Endothelial cell of umbilical vein (primary cell): ENCODE data around the gene HCST. TPM values are rescaled to one million over a fixed set of nuclear protein-coding genes. Genes with fewer than 3 reads are reported as not detected.

Experiments
- BruUV-seq: library from RNA; stranded (reverse); fragments of 400-500 nt; replicated peaks from 2 replicates; lab custom pipeline; 2021; lab: Mats Ljungman, UMichigan
- CTCF ChIA-PET: fragments of 300-600, 350-600 bp; sonication (Branson Sonifier 250); formaldehyde crosslinking; loops from one replicate; lab custom pipeline; 2021; ENCODE audit warnings: antibody characterized with exemption, inconsistent platforms; lab: Charles Lee
- POLR2A ChIA-PET: fragments of 300-600, 350-600 bp; sonication (Branson Sonifier 250); formaldehyde crosslinking; loops from one replicate; lab custom pipeline; 2021; ENCODE audit warnings: antibody characterized with exemption, inconsistent platforms; lab: Charles Lee
- DNase-seq: peaks from one replicate; pipeline ENCODE4 v3.0.0-alpha.2; 2011; ENCODE audit warnings: low read depth, low spot score
- FAIRE-seq: peaks from 2 replicates; lab custom pipeline; 2011; peaks lifted over from hg19 to GRCh38; lab: Jason Lieb, UNC
- H2AFZ ChIP-seq: 2 replicates; pipeline ENCODE4 v1.6.0; 2012; ENCODE audit warnings: low read depth, low read length, control low read depth, inconsistent platforms
- H3K27ac ChIP-seq: 2 replicates; pipeline ENCODE4 v1.5.1; 2011; ENCODE audit warnings: low read depth, mild to moderate bottlenecking, control low read depth, low read length, moderate library complexity; ENCODE audit not compliant: insufficient read depth
- H3K27me3 ChIP-seq, 2 experiments: 2 replicates each; pipeline versions ENCODE4 v1.6.0 to v1.6.1; 2011; ENCODE audit warnings: low read length in 2 of 2, mixed read lengths in 1 of 2; ENCODE audit not compliant: control insufficient read depth in 2 of 2, insufficient read depth in 2 of 2
- H3K36me3 ChIP-seq, 2 experiments: 2 replicates in 1 of 2; 3 replicates in 1 of 2; pipeline ENCODE4 v1.5.1; 2011; ENCODE audit warnings: low read length in 2 of 2, mild to moderate bottlenecking in 1 of 2, moderate library complexity in 1 of 2; ENCODE audit not compliant: control insufficient read depth in 2 of 2, insufficient read depth in 2 of 2; ENCODE audit errors: extremely low read depth in 1 of 2
- H3K4me1 ChIP-seq: 3 replicates; pipeline ENCODE4 v1.5.1; 2011; ENCODE audit warnings: mild to moderate bottlenecking, low read length; ENCODE audit not compliant: control insufficient read depth, insufficient read depth; ENCODE audit errors: extremely low read depth
- H3K4me2 ChIP-seq: 2 replicates; pipeline ENCODE4 v1.6.1; 2011; ENCODE audit warnings: low read length, control low read depth, mixed read lengths; ENCODE audit not compliant: insufficient read depth
- H3K4me3 ChIP-seq, 3 experiments: fragments of 200-600 bp in 1 of 3; sonication (generic), shearing (Covaris generic) in 1 of 3; replicated peaks in 1 of 3; 2 replicates each; pipeline ENCODE4 v1.5.1; 2011 to 2016; ENCODE audit warnings: control low read depth in 3 of 3, low read length in 3 of 3, mild to moderate bottlenecking in 2 of 3, inconsistent platforms in 1 of 3, low read depth in 1 of 3, moderate library complexity in 1 of 3; ENCODE audit not compliant: insufficient read depth in 1 of 3
- H3K79me2 ChIP-seq: 2 replicates; pipeline ENCODE4 v1.6.0; 2012; ENCODE audit warnings: low read length, inconsistent platforms; ENCODE audit not compliant: control insufficient read depth, insufficient read depth
- H3K9ac ChIP-seq: replicated peaks from 2 replicates; pipeline ENCODE3; 2011; ENCODE audit warnings: low read length, control low read depth; ENCODE audit not compliant: insufficient read depth; ENCODE audit errors: extremely low read depth
- H3K9me1 ChIP-seq: replicated peaks from 3 replicates; pipeline ENCODE4 v1.6.0; 2011; ENCODE audit warnings: mild to moderate bottlenecking, low read length; ENCODE audit not compliant: control insufficient read depth, insufficient read depth; ENCODE audit errors: extremely low read depth
- H3K9me3 ChIP-seq: replicated peaks from 2 replicates; pipeline ENCODE4 v1.5.1; 2012; ENCODE audit warnings: low read length, inconsistent platforms; ENCODE audit not compliant: control insufficient read depth, insufficient read depth
- H4K20me1 ChIP-seq: replicated peaks from 2 replicates; pipeline ENCODE3; 2011; ENCODE audit warnings: mild to moderate bottlenecking, low read length; ENCODE audit not compliant: control insufficient read depth, insufficient read depth; ENCODE audit errors: extremely low read depth
- CTCF ChIP-seq, 2 donors: IDR thresholded peaks; 1 replicate in 1 of 2; 2 replicates in 1 of 2; pipeline ENCODE4 v1.5.1; 2011; ENCODE audit warnings: low read length in 2 of 2, mild to moderate bottlenecking in 2 of 2, moderate library complexity in 2 of 2, control low read depth in 1 of 2, inconsistent platforms in 1 of 2, low read depth in 1 of 2; ENCODE audit not compliant: insufficient read depth in 1 of 2; ENCODE audit errors: extremely low read depth in 1 of 2
- EZH2 ChIP-seq: IDR thresholded peaks from 2 replicates; pipeline ENCODE4 v1.6.1; 2012; ENCODE audit warnings: borderline replicate concordance, low read depth, mild to moderate bottlenecking, moderate library complexity, low read length, inconsistent platforms; ENCODE audit not compliant: severe bottlenecking
- FOS ChIP-seq: IDR thresholded peaks from 2 replicates; pipeline ENCODE4 v1.6.1; 2011; ENCODE audit warnings: mild to moderate bottlenecking, low read length, moderate library complexity, borderline replicate concordance; ENCODE audit not compliant: insufficient read depth
- GATA2 ChIP-seq: IDR thresholded peaks from 2 replicates; pipeline ENCODE4 v1.7.0; 2011; ENCODE audit warnings: low read depth, mild to moderate bottlenecking, moderate library complexity, mixed read lengths, low read length; ENCODE audit not compliant: insufficient read length, insufficient read depth
- JUN ChIP-seq: IDR thresholded peaks from 2 replicates; pipeline ENCODE4 v1.6.1; 2011; ENCODE audit warnings: borderline replicate concordance, low read depth; ENCODE audit not compliant: insufficient read length, insufficient read depth
- MYC ChIP-seq: IDR thresholded peaks from one replicate; pipeline ENCODE4 v1.6.1; 2011; ENCODE audit warnings: mild to moderate bottlenecking, low read depth, low read length
- POLR2A ChIP-seq: IDR thresholded peaks from 2 replicates; pipeline ENCODE4 v1.6.1; 2012; ENCODE audit warnings: low read depth, mild to moderate bottlenecking, control low read depth, low read length
- POLR2AphosphoS5 ChIP-seq: IDR thresholded peaks from 2 replicates; pipeline ENCODE4 v1.6.1; 2012; ENCODE audit warnings: low read depth, mild to moderate bottlenecking, control low read depth, low read length, moderate library complexity; ENCODE audit not compliant: insufficient read depth
- dilution Hi-C: fragments of 300-500 bp; cut with MboI; formaldehyde crosslinking; loops from one replicate; pipeline ENCODE4 v1.15.0; 2019; ENCODE audit warnings: low sequenced_read_pairs; ENCODE audit not compliant: extremely low pct_ligation_motif_present
- intact Hi-C: fragments of 100-400 bp; cut with micrococcal nuclease; formaldehyde crosslinking; loops from one replicate; pipeline ENCODE4 v1.10.0; 2022
- polyA plus RNA-seq, 4 experiments: library from polyadenylated mRNA; depleted of rRNA in 3 of 4; stranded (reverse) in 3 of 4; unstranded in 1 of 4; fragments of >200 nt; gene quantifications; 2 replicates each; pipeline versions ENCODE4 v1.2.1 to v1.2.3, GENCODE V29; 2011 to 2012; ENCODE audit warnings: missing spikeins in 1 of 4
- total RNA-seq: library from RNA; stranded (reverse); gene quantifications from 2 replicates; pipeline ENCODE4 v1.2.3, GENCODE V29; 2021
- TF ChIP-seq, protein P1 (sequence below): IDR thresholded peaks from 2 replicates; pipeline ENCODE4 v1.6.1; 2011; ENCODE audit not compliant: insufficient read depth, insufficient read length

HCST gene
- total and polyA plus RNA-seq, 2 donors (not counting 3 experiments of a cell fraction or from before 2014, with no cell fraction given) = not detected

- no peaks in the 10 kb centered on the region for H3K79me2 ChIP-seq
- no peaks in the 10 kb centered on the region for H3K27me3 ChIP-seq
- DNase-seq (no peak), FAIRE-seq (no peak)
- no peaks in the 10 kb centered on the region for H3K4me1 ChIP-seq
- H3K4me2 ChIP-seq = no peak overlapping the region
- dilution Hi-C loops (no loop called here), intact Hi-C loops (no loop called here)
- no peaks in the 10 kb centered on the region for H3K36me3 ChIP-seq
- H3K9me1 ChIP-seq = no peaks in the 10 kb centered on the region
- no peak overlapping the region for H3K9ac ChIP-seq
- H3K27ac ChIP-seq = no peak overlapping the region
- no peak for TF ChIP-seq JUN
- no peak for TF ChIP-seq EZH2
- TF ChIP-seq POLR2AphosphoS5 = no peak
- TF ChIP-seq POLR2A = no peak
- TF ChIP-seq GATA2 = no peak
- no peak for TF ChIP-seq CTCF (IDR thresholded peaks at IDR 0.05; ENCODE audit: extremely low read depth in 1 of 2, insufficient read depth in 1 of 2, low read depth in 1 of 2, low read length in 2 of 2)
- H3K9me3 ChIP-seq = no peaks in the 10 kb centered on the region
- H3K4me3 ChIP-seq = no peak overlapping the region
- no TSS peak for BruUV-seq
- ChIA-PET POLR2A (no interaction called here), CTCF (no interaction called here)
- no peak overlapping the region for H2AFZ ChIP-seq
- no peaks in the 10 kb centered on the region for H4K20me1 ChIP-seq
These were observed 11.3 kb downstream of the HCST start for GRCh38 chr19:35913589-35913988.

DNA sequence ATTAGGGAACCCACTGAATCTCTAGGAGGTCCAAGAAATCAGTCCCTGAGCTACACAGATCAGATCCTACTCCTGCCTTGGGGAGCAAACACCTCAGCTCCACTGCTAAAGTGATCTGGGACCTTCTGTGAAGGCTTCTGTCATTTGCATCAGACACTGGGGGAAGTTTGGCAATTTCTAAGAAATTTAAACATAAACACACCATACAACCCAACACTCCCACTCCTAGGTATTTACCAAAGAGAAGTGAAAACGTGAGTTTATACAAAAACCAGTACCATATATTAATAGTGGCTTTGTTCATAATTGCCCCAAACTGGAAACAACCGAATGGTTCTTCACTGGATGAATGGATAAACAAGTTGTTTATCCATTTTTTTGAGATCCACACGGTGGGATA lies 13.1 kb downstream of the HCST start:
- no peaks in the 10 kb centered on the region for H4K20me1 ChIP-seq
- H3K9me3 ChIP-seq = no peaks in the 10 kb centered on the region
- POLR2A ChIA-PET = no interaction called here
- no peak overlapping the region for H3K4me3 ChIP-seq
- no peak overlapping the region for H3K9ac ChIP-seq
- dilution Hi-C loops (no loop called here), intact Hi-C loops (no loop called here)
- no peak overlapping the region for H2AFZ ChIP-seq
- CTCF ChIA-PET = no interaction called here
- TF ChIP-seq POLR2AphosphoS5 (no peak), GATA2 (no peak), FOS (no peak), POLR2A (no peak), EZH2 (no peak), MYC (no peak), JUN (no peak), CTCF (IDR thresholded peaks at IDR 0.05; ENCODE audit: extremely low read depth in 1 of 2, insufficient read depth in 1 of 2, low read depth in 1 of 2, low read length in 2 of 2) (no peak)
- TF ChIP-seq, protein P1, sequence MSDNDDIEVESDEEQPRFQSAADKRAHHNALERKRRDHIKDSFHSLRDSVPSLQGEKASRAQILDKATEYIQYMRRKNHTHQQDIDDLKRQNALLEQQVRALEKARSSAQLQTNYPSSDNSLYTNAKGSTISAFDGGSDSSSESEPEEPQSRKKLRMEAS = no peak
- H3K9me1 ChIP-seq = no peaks in the 10 kb centered on the region
- no peak for DNase-seq
- no peaks in the 10 kb centered on the region for H3K36me3 ChIP-seq
- no peaks in the 10 kb centered on the region for H3K4me1 ChIP-seq
- no peak for FAIRE-seq
- no peaks in the 10 kb centered on the region for H3K27me3 ChIP-seq
- H3K4me2 ChIP-seq = no peak overlapping the region
- BruUV-seq = no TSS peak
- H3K79me2 ChIP-seq = no peaks in the 10 kb centered on the region
- no peak overlapping the region for H3K27ac ChIP-seq
